NCI-H748 (cell line): ENCODE measurements around the gene THAP2.

Experiments used
- DNase-seq: peaks from one replicate; lab custom pipeline; 2025; ENCODE audit not compliant: unreplicated experiment; lab: John Stamatoyannopoulos, UW

The THAP2 gene

GRCh38 chr12:71663561-71664410 is at the start of gene THAP2, which contains the start of gene ZFC3H1:
Gene THAP2 (plus strand): TSS chr12:71664301. CDS start chr12:71664510, 209 bp downstream.
Gene ZFC3H1 (minus strand): TSS chr12:71663848. CDS start chr12:71663610, 238 bp downstream.
- DNase-seq, result peak; percentile 99

GRCh38 chr12:71621938-71622337 is 42.2 kb upstream of the THAP2 start:
- no peak for DNase-seq

GRCh38 chr12:71625476-71625875 is 38.6 kb upstream of the THAP2 start:
- no peak for DNase-seq

- DNase-seq, result no peak
Measured at GRCh38 chr12:71626098-71626497, 38.0 kb upstream of the THAP2 start.

- DNase-seq, result no peak
Measured at GRCh38 chr12:71626768-71627167, 37.3 kb upstream of the THAP2 start.

- no peak for DNase-seq
Measured at GRCh38 chr12:71627438-71628002, 36.6 kb upstream of the THAP2 start.

- peak; percentile 79 for DNase-seq
Measured at GRCh38 chr12:71636704-71637115, 27.4 kb upstream of the THAP2 start.

GRCh38 chr12:71638499-71638898 is 25.6 kb upstream of the THAP2 start:
- no peak for DNase-seq

- DNase-seq, result peak; percentile 35
Measured at GRCh38 chr12:71639341-71639760, 24.8 kb upstream of the THAP2 start.

GRCh38 chr12:71640316-71640715 is 23.8 kb upstream of the THAP2 start:
- DNase-seq, result no peak

- no peak for DNase-seq
Measured at GRCh38 chr12:71641390-71641789, 22.7 kb upstream of the THAP2 start.

GRCh38 chr12:71642264-71642663 is 21.8 kb upstream of the THAP2 start:
- no peak for DNase-seq

GRCh38 chr12:71645268-71645667 is 18.8 kb upstream of the THAP2 start:
- DNase-seq, result no peak

- DNase-seq, result no peak
Measured at GRCh38 chr12:71646512-71646911, 17.6 kb upstream of the THAP2 start.

- no peak for DNase-seq
Measured at GRCh38 chr12:71648537-71648936, 15.6 kb upstream of the THAP2 start.

GRCh38 chr12:71649401-71649800 is 14.7 kb upstream of the THAP2 start:
- DNase-seq, result no peak

GRCh38 chr12:71652656-71653055 is 11.4 kb upstream of the THAP2 start:
- no peak for DNase-seq

- no peak for DNase-seq
Measured at GRCh38 chr12:71653137-71653536, 11.0 kb upstream of the THAP2 start.

- DNase-seq, result no peak
Measured at GRCh38 chr12:71654200-71654599, 9.9 kb upstream of the THAP2 start.

- no peak for DNase-seq
Measured at GRCh38 chr12:71655495-71655894, 8.6 kb upstream of the THAP2 start.

- no peak for DNase-seq
Measured at GRCh38 chr12:71655907-71656306, 8.2 kb upstream of the THAP2 start.

GRCh38 chr12:71656740-71657139 is 7.4 kb upstream of the THAP2 start:
- no peak for DNase-seq
